HepG2 (cell line): ENCODE data around the gene CDYL2. TPM values are rescaled to one million over a fixed set of nuclear protein-coding genes. Genes with fewer than 3 reads are reported as not detected.

Experiments used
- ATAC-seq: fragments of 200-7000 bp; cut with Tn5 transposase; 3 replicates; pipeline ENCODE4 v1.9.1; 2020; ENCODE audit warnings: mild to moderate bottlenecking, moderate library complexity
- BruUV-seq: library from RNA; stranded (reverse); fragments of 400-500 nt; replicated peaks from 2 replicates; lab custom pipeline; 2021; lab: Mats Ljungman, UMichigan
- CTCF ChIA-PET: fragments of 300-600 bp; formaldehyde crosslinking; extraction: SDS; loops from one replicate; lab custom pipeline; 2021; ENCODE audit warnings: low total read pairs, inconsistent platforms, low intra/inter-chr PET ratio; lab: Yijun Ruan, JAX
- POLR2A ChIA-PET: fragments of 350-600 bp; sonication (Branson Sonifier 250); formaldehyde crosslinking; loops from one replicate; lab custom pipeline; 2020; ENCODE audit warnings: antibody characterized with exemption, inconsistent platforms; lab: Yijun Ruan, JAX
- DNase-seq: peaks from one replicate; pipeline ENCODE4 v3.0.0-alpha.2; 2015; ENCODE audit warnings: low spot score
- FAIRE-seq: peaks from 3 replicates; lab custom pipeline; 2011; peaks lifted over from hg19 to GRCh38; lab: Jason Lieb, UNC
- H2AFZ ChIP-seq: one replicate; pipeline ENCODE4 v1.6.1; 2011; ENCODE audit warnings: low read length, inconsistent platforms
- H3K27ac ChIP-seq: fragments of 300-600 bp; 3 replicates; pipeline ENCODE4 v1.8.0; 2011; ENCODE audit warnings: mixed run types, mild to moderate bottlenecking, mixed read lengths, low read length, inconsistent platforms; ENCODE audit not compliant: insufficient read depth; ENCODE audit errors: extremely low read length
- H3K27me3 ChIP-seq, 2 experiments: fragments of 200-600 bp in 1 of 2; 2 replicates in 1 of 2; 3 replicates in 1 of 2; pipeline versions ENCODE4 v1.6.0 to v1.8.0; 2011; ENCODE audit warnings: low read length in 2 of 2, mild to moderate bottlenecking in 2 of 2, moderate library complexity in 2 of 2, inconsistent platforms in 1 of 2; ENCODE audit not compliant: insufficient read depth in 2 of 2, control insufficient read depth in 1 of 2
- H3K36me3 ChIP-seq, 2 experiments: fragments of 200-600 bp in 1 of 2; replicated peaks in 1 of 2; 2 replicates in 1 of 2; 3 replicates in 1 of 2; pipeline versions ENCODE4 v1.5.1 to v1.8.0; 2011; ENCODE audit warnings: low read length in 2 of 2, inconsistent platforms in 1 of 2; ENCODE audit not compliant: insufficient read depth in 2 of 2, control insufficient read depth in 1 of 2
- H3K4me1 ChIP-seq: 2 replicates; pipeline ENCODE4 v1.5.1; 2012; ENCODE audit warnings: low read length, inconsistent platforms; ENCODE audit not compliant: insufficient read depth
- H3K4me2 ChIP-seq: 2 replicates; pipeline ENCODE4 v1.6.0; 2011; ENCODE audit warnings: low read depth, low read length, inconsistent platforms
- H3K4me3 ChIP-seq, 3 experiments: fragments of 200-600 bp in 1 of 3; sonication (generic), shearing (Covaris generic) in 1 of 3; replicated peaks in 1 of 3; 2 replicates each; pipeline ENCODE4 v1.5.1; 2011 to 2016; ENCODE audit warnings: low read length in 3 of 3, inconsistent platforms in 2 of 3, low read depth in 2 of 3, mild to moderate bottlenecking in 2 of 3, control low read depth in 1 of 3, mixed read lengths in 1 of 3; ENCODE audit not compliant: insufficient read depth in 1 of 3
- H3K79me2 ChIP-seq: one replicate; pipeline ENCODE4 v1.6.1; 2011; ENCODE audit warnings: low read length, inconsistent platforms; ENCODE audit not compliant: insufficient read depth
- H3K9ac ChIP-seq: 2 replicates; pipeline ENCODE4 v1.6.0; 2011; ENCODE audit warnings: mild to moderate bottlenecking, low read depth, low read length, inconsistent platforms; ENCODE audit not compliant: insufficient read depth
- H3K9me3 ChIP-seq: 2 replicates; pipeline ENCODE4 v1.5.1; 2012; ENCODE audit warnings: mild to moderate bottlenecking, low read length
- H4K20me1 ChIP-seq: 2 replicates; pipeline ENCODE4 v1.6.0; 2011; ENCODE audit warnings: inconsistent platforms, mild to moderate bottlenecking, low read length, moderate library complexity; ENCODE audit not compliant: insufficient read depth
- CAMTA2 ChIP-seq: sonication (generic); formaldehyde crosslinking; IDR thresholded peaks from 2 replicates; pipeline ENCODE4 v1.4.0; 2020; ENCODE audit warnings: mild to moderate bottlenecking, missing genetic modification reagents, borderline replicate concordance
- IKZF4 ChIP-seq: sonication (generic); formaldehyde crosslinking; IDR thresholded peaks from 2 replicates; pipeline ENCODE4 v1.5.1; 2020; ENCODE audit warnings: borderline replicate concordance, mild to moderate bottlenecking, low read depth, missing genetic modification reagents; ENCODE audit errors: not compliant biosample characterization
- KAT8 ChIP-seq: IDR thresholded peaks from 2 replicates; pipeline ENCODE4 v1.6.1; 2016; ENCODE audit warnings: missing genetic modification reagents, missing compliant biosample characterization
- KDM2A ChIP-seq: sonication (generic); formaldehyde crosslinking; IDR thresholded peaks from 2 replicates; pipeline ENCODE4 v1.4.0; 2020; ENCODE audit warnings: low read depth, missing genetic modification reagents, borderline replicate concordance
- MIER3 ChIP-seq: IDR thresholded peaks from 2 replicates; pipeline ENCODE4 v1.6.1; 2016; ENCODE audit warnings: missing compliant biosample characterization, borderline replicate concordance
- NR2F2 ChIP-seq: IDR thresholded peaks from 2 replicates; pipeline ENCODE4 v1.6.1; 2012; ENCODE audit warnings: low read depth, inconsistent platforms, borderline replicate concordance
- PHF5A ChIP-seq: IDR thresholded peaks from one replicate; pipeline ENCODE4 v1.6.1; 2018; ENCODE audit warnings: low read depth, missing genetic modification reagents; ENCODE audit not compliant: unreplicated experiment
- STAG1 ChIP-seq: sonication (generic); formaldehyde crosslinking; IDR thresholded peaks from 2 replicates; pipeline ENCODE4 v1.4.0; 2020; ENCODE audit warnings: missing genetic modification reagents
- ZMYM3 ChIP-seq: sonication (generic); formaldehyde crosslinking; IDR thresholded peaks from 2 replicates; pipeline ENCODE4 v1.5.1; 2020; ENCODE audit warnings: mild to moderate bottlenecking, missing genetic modification reagents
- ZNF549 ChIP-seq: sonication (generic); formaldehyde crosslinking; IDR thresholded peaks from 2 replicates; pipeline ENCODE4 v1.5.0; 2020; ENCODE audit warnings: missing genetic modification reagents
- ZNF569 ChIP-seq: sonication (generic); formaldehyde crosslinking; IDR thresholded peaks from 2 replicates; pipeline ENCODE4 v1.5.0; 2020; ENCODE audit warnings: mild to moderate bottlenecking, missing genetic modification reagents, moderate library complexity, borderline replicate concordance
- ZNF629 ChIP-seq: sonication (generic); formaldehyde crosslinking; conservative IDR thresholded peaks from 2 replicates; pipeline ENCODE4 v1.5.0; 2020; ENCODE audit warnings: missing genetic modification reagents
- ZNF670 ChIP-seq: sonication (generic); formaldehyde crosslinking; IDR thresholded peaks from 2 replicates; pipeline ENCODE4 v1.8.0; 2022; ENCODE audit warnings: mild to moderate bottlenecking, missing genetic modification reagents, borderline replicate concordance
- ZNF709 ChIP-seq: sonication (generic); formaldehyde crosslinking; IDR thresholded peaks from 2 replicates; pipeline ENCODE4 v1.5.0; 2020; ENCODE audit warnings: mild to moderate bottlenecking, missing genetic modification reagents
- WGBS: methylation state at CpG from one replicate; pipeline ENCODE4 v1.1.6; 2017; ENCODE audit warnings: low lambda C conversion rate; 5-methylcytosine and 5-hydroxymethylcytosine counted together
- in situ Hi-C: cut with HindIII; loops from 2 replicates; pipeline ENCODE4 v1.10.0; 2017; ENCODE audit warnings: low pct_unique_long_range_greater_than_20kb; ENCODE audit not compliant: extremely low pct_ligation_motif_present
- intact Hi-C: fragments of 100-400 bp; cut with micrococcal nuclease; formaldehyde crosslinking; loops from one replicate; pipeline ENCODE4 v1.10.0; 2022; ENCODE audit not compliant: unreplicated experiment
- polyA plus RNA-seq, 8 experiments: library from polyadenylated mRNA; depleted of rRNA in 3 of 8; stranded (reverse) in 7 of 8; unstranded in 1 of 8; fragments of >200 nt; fragmentation: Illumina TruSeq in 4 of 8; extraction: Trizol in 4 of 8; gene quantifications; 2 replicates each; pipeline versions ENCODE4 v1.2.1 to v1.2.3, GENCODE V29; 2011 to 2016; ENCODE audit warnings: low read depth in 4 of 8, missing spikeins in 1 of 8, mixed read lengths in 1 of 8; ENCODE audit not compliant: insufficient read depth in 1 of 8
- total RNA-seq, 5 experiments: library from RNA; depleted of rRNA; stranded (reverse); fragments of >200 nt; fragmentation: Illumina TruSeq; extraction: Trizol; gene quantifications; 2 replicates each; pipeline ENCODE4 v1.2.3, GENCODE V29; 2016; ENCODE audit warnings: low read depth in 1 of 5
- TF ChIP-seq, protein P1 (sequence below): sonication (generic); formaldehyde crosslinking; IDR thresholded peaks from 2 replicates; pipeline ENCODE4 v1.8.0; 2022; ENCODE audit warnings: mild to moderate bottlenecking, missing genetic modification reagents, borderline replicate concordance
- TF ChIP-seq, protein P2 (sequence below): sonication (generic); formaldehyde crosslinking; IDR thresholded peaks from 2 replicates; pipeline ENCODE4 v1.4.0; 2020; ENCODE audit warnings: mild to moderate bottlenecking, missing genetic modification reagents

Gene CDYL2
- total and polyA plus RNA-seq, 2 of the 13 experiments (the other 11 are each of a cell fraction or from before 2014, with no cell fraction given) = 0.07 to 0.35 TPM

GRCh38 chr16:80683646-80684045 lies 120.8 kb downstream of the CDYL2 start:
- H3K79me2 ChIP-seq = no peaks in the 10 kb centered on the region
- no TSS peak for BruUV-seq
- DNase-seq (no peak), FAIRE-seq (no peak), ATAC-seq (no peak)
- no peak overlapping the region for H3K27ac ChIP-seq
- POLR2A ChIA-PET = no interaction called here
- intact Hi-C loops (no loop called here), in situ Hi-C loops (no loop called here)
- TF ChIP-seq ZNF569 (CRISPR knock-in tag) (no peak), KAT8 (CRISPR knock-in tag) (no peak), ZNF549 (no peak), CAMTA2 (CRISPR knock-in tag) (no peak), MIER3 (CRISPR knock-in tag) (no peak), PHF5A (CRISPR knock-in tag) (no peak), ZNF670 (no peak), ZMYM3 (CRISPR knock-in tag) (no peak), STAG1 (no peak), ZNF629 (no peak), NR2F2 (no peak), KDM2A (CRISPR knock-in tag) (no peak), IKZF4 (CRISPR knock-in tag) (no peak), ZNF709 (CRISPR knock-in tag) (no peak)
- TF ChIP-seq, protein P1, sequence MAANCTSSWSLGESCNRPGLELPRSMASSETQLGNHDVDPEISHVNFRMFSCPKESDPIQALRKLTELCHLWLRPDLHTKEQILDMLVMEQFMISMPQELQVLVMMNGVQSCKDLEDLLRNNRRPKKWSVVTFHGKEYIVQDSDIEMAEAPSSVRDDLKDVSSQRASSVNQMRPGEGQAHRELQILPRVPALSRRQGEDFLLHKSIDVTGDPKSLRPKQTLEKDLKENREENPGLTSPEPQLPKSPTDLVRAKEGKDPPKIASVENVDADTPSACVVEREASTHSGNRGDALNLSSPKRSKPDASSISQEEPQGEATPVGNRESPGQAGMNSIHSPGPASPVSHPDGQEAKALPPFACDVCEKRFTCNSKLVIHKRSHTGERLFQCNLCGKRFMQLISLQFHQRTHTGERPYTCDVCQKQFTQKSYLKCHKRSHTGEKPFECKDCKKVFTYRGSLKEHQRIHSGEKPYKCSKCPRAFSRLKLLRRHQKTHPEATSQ (CRISPR knock-in tag) = no peak
- TF ChIP-seq, protein P2, sequence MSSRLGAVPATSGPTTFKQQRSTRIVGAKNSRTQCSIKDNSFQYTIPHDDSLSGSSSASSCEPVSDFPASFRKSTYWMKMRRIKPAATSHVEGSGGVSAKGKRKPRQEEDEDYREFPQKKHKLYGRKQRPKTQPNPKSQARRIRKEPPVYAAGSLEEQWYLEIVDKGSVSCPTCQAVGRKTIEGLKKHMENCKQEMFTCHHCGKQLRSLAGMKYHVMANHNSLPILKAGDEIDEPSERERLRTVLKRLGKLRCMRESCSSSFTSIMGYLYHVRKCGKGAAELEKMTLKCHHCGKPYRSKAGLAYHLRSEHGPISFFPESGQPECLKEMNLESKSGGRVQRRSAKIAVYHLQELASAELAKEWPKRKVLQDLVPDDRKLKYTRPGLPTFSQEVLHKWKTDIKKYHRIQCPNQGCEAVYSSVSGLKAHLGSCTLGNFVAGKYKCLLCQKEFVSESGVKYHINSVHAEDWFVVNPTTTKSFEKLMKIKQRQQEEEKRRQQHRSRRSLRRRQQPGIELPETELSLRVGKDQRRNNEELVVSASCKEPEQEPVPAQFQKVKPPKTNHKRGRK (CRISPR knock-in tag) = no peak
- H3K4me1 ChIP-seq = no peaks in the 10 kb centered on the region
- CTCF ChIA-PET = no interaction called here
- H3K36me3 ChIP-seq = no peaks in the 10 kb centered on the region
- no peaks in the 10 kb centered on the region for H4K20me1 ChIP-seq
- no peak overlapping the region for H2AFZ ChIP-seq
- H3K9me3 ChIP-seq = no peaks in the 10 kb centered on the region
- peaks cover 2 to 12% of the 10 kb centered on the region in 2 experiments; a peak in 3 of 5 replicates for H3K27me3 ChIP-seq
- 7% methylated on average over 3 of the region's 3 CpGs for WGBS
- no peak overlapping the region for H3K4me3 ChIP-seq
- H3K4me2 ChIP-seq = no peak overlapping the region
- no peak overlapping the region for H3K9ac ChIP-seq
